B cell (primary cell): Measurements from ENCODE around the gene KCNJ4. TPM values are rescaled to one million over a fixed set of nuclear protein-coding genes. Genes with fewer than 3 reads are reported as not detected.

Experiments used
- ATAC-seq: fragments of 200-7000 bp; cut with Tn5 transposase; one replicate; pipeline ENCODE4 v1.10.0; 2021; ENCODE audit warnings: low read depth, mild to moderate bottlenecking, moderate number of reproducible peaks, moderate library complexity
- CTCF ChIA-PET: fragments of 350-600 bp; sonication (Branson Sonifier 250); formaldehyde crosslinking; loops from one replicate; lab custom pipeline; 2021; ENCODE audit warnings: antibody characterized with exemption, inconsistent platforms; lab: Charles Lee
- POLR2A ChIA-PET: fragments of 350-600 bp; sonication (Branson Sonifier 250); formaldehyde crosslinking; loops from one replicate; lab custom pipeline; 2021; ENCODE audit warnings: antibody characterized with exemption; lab: Charles Lee
- DNase-seq: peaks from one replicate; pipeline ENCODE4 v3.0.0; 2013
- H2AFZ ChIP-seq: 2 replicates; pipeline ENCODE4 v1.6.1; 2012; ENCODE audit warnings: mild to moderate bottlenecking, low read depth, low read length; ENCODE audit not compliant: insufficient read depth, poor library complexity, severe bottlenecking
- H3K27ac ChIP-seq, 2 donors: 1 replicate in 1 of 2; 2 replicates in 1 of 2; pipeline ENCODE4 v1.5.1; 2012 to 2013; ENCODE audit warnings: low read length in 2 of 2, mild to moderate bottlenecking in 2 of 2, moderate library complexity in 1 of 2
- H3K27me3 ChIP-seq, 4 experiments: fragments of 200-600 bp in 1 of 4; sonication (generic) in 1 of 4; replicated peaks in 1 of 4; 1 replicate in 2 of 4; 2 replicates in 2 of 4; pipeline versions ENCODE4 v1.6.1 to v1.7.0; 2013 to 2016; ENCODE audit warnings: low read length in 3 of 4, mild to moderate bottlenecking in 2 of 4, mixed read lengths in 1 of 4, moderate library complexity in 1 of 4; ENCODE audit not compliant: insufficient read depth in 4 of 4, control insufficient read depth in 3 of 4; ENCODE audit errors: control extremely low read depth in 1 of 4
- H3K36me3 ChIP-seq, 2 experiments: replicated peaks in 1 of 2; 1 replicate in 1 of 2; 2 replicates in 1 of 2; pipeline versions ENCODE4 v1.6.1 to v1.7.1; 2013; ENCODE audit warnings: low read length in 1 of 2; ENCODE audit not compliant: insufficient read depth in 2 of 2, control insufficient read depth in 1 of 2; ENCODE audit errors: control extremely low read depth in 1 of 2, extremely low read depth in 1 of 2
- H3K4me1 ChIP-seq, 2 donors: fragments of 200-600 bp in 1 of 2; sonication (generic) in 1 of 2; 1 replicate in 1 of 2; 2 replicates in 1 of 2; pipeline versions ENCODE4 v1.5.1 to v1.6.1; 2013 to 2017; ENCODE audit warnings: low read length in 2 of 2; ENCODE audit not compliant: control insufficient read depth in 2 of 2, insufficient read depth in 2 of 2
- H3K4me2 ChIP-seq: replicated peaks from 2 replicates; pipeline ENCODE3; 2012; ENCODE audit warnings: mild to moderate bottlenecking, low read depth, low read length; ENCODE audit not compliant: poor library complexity, severe bottlenecking
- H3K4me3 ChIP-seq, 5 experiments: fragments of 200-600 bp in 1 of 5; sonication (generic) in 1 of 5; 1 replicate in 3 of 5; 2 replicates in 2 of 5; pipeline versions ENCODE4 v1.5.1 to v1.7.0; 2011 to 2016; ENCODE audit warnings: low read length in 4 of 5, mild to moderate bottlenecking in 4 of 5, low read depth in 2 of 5, control low read depth in 1 of 5, moderate library complexity in 1 of 5; ENCODE audit not compliant: insufficient read depth in 1 of 5; ENCODE audit errors: control extremely low read depth in 1 of 5, extremely low read depth in 1 of 5
- H3K79me2 ChIP-seq: fragments of 200-600 bp; sonication (generic); one replicate; pipeline ENCODE4 v1.6.0; 2016; ENCODE audit warnings: low read length; ENCODE audit not compliant: control insufficient read depth, insufficient read depth
- H3K9ac ChIP-seq: fragments of 200-600 bp; sonication (generic); 2 replicates; pipeline ENCODE4 v1.6.1; 2017; ENCODE audit warnings: mild to moderate bottlenecking, low read length, moderate library complexity
- H3K9me3 ChIP-seq, 3 donors: one replicate each; pipeline versions ENCODE4 v1.6.1 to v1.7.1; 2013; ENCODE audit warnings: low read length in 2 of 3; ENCODE audit not compliant: control insufficient read depth in 2 of 3, insufficient read depth in 1 of 3; ENCODE audit errors: control extremely low read depth in 1 of 3
- H4K20me1 ChIP-seq: 2 replicates; pipeline ENCODE4 v1.6.0; 2012; ENCODE audit warnings: mild to moderate bottlenecking, low read length; ENCODE audit not compliant: insufficient read depth, control insufficient read depth, poor library complexity, severe bottlenecking
- H3K27ac Mint-ChIP-seq: one replicate; pipeline ENCODE4 v1.8.0; 2021; ENCODE audit warnings: mixed read lengths
- H3K27me3 Mint-ChIP-seq: one replicate; pipeline ENCODE4 v1.8.0; 2021; ENCODE audit warnings: mixed read lengths
- H3K4me1 Mint-ChIP-seq: one replicate; pipeline ENCODE4 v1.8.0; 2021; ENCODE audit warnings: mixed read lengths
- H3K4me3 Mint-ChIP-seq: one replicate; pipeline ENCODE4 v1.8.0; 2021; ENCODE audit warnings: mixed read lengths
- H3K9me3 Mint-ChIP-seq: one replicate; pipeline ENCODE4 v1.8.0; 2022; ENCODE audit warnings: mixed read lengths; ENCODE audit not compliant: insufficient read depth
- EZH2 ChIP-seq: IDR thresholded peaks from 2 replicates; pipeline ENCODE4 v1.6.1; 2012; ENCODE audit warnings: borderline replicate concordance, low read depth, mild to moderate bottlenecking, moderate library complexity, low read length; ENCODE audit not compliant: insufficient read depth, poor library complexity, severe bottlenecking
- WGBS: methylation state at CpG from one replicate; pipeline ENCODE4 v1.1.5; 2013; ENCODE audit warnings: missing lambda C conversion rate; ENCODE audit not compliant: insufficient coverage; 5-methylcytosine and 5-hydroxymethylcytosine counted together
- intact Hi-C: fragments of 100-400 bp; cut with micrococcal nuclease; formaldehyde crosslinking; loops from one replicate; pipeline ENCODE4 v1.10.0; 2022
- polyA plus RNA-seq: library from polyadenylated mRNA; depleted of rRNA; stranded (reverse); fragments of >200 nt; gene quantifications from 2 replicates; pipeline ENCODE4 v1.2.3, GENCODE V29; 2012
- total RNA-seq, 2 donors: library from RNA; stranded (reverse); fragments of 120-200 nt in 1 of 2; gene quantifications; 1 replicate in 1 of 2; 2 replicates in 1 of 2; pipeline versions ENCODE4 v1.2.3 to v1.2.4, GENCODE V29; 2013 to 2022
- TF ChIP-seq, protein P1 (sequence below): fragments of 200-600 bp; IDR thresholded peaks from one replicate; pipeline ENCODE4 v1.8.0; 2022; ENCODE audit warnings: antibody characterized with exemption, mild to moderate bottlenecking

The KCNJ4 gene
- total and polyA plus RNA-seq, 2 donors (not counting 1 experiment from before 2014, with no cell fraction given): not detected

DNA sequence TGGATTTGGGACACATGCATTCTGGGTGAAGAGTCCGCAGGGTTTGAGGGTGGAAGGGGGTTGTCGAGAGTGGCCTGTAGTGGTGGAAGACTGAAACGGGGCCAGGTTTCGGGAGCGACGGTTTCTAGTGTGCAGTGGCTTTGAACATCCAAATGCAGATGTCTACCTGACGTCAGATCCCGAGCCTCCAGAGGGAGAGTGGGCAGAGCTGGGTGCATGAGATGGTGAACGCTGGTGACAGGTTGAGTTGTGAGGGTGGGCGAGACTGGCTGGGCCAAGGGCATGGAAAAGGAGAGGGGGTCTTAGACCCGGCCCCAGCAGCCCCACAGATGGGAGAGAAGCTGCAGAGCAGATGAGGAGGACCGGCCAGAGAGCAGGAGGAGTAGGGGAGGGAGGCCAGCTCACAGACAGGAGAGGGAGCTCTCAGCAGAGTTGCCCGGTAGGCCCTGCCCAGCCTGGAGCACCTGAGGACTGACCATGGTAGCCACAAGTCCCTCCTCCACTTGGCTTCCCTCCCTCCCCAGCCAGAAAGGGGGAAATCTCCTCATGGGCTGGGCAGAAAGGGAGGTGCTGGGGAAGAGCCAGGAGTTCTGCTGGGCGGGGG lies 14.2 kb downstream of the KCNJ4 start:
- Histone ChIP-seq H3K4me1 (no peaks in the 10 kb centered on the region), H3K9ac (no peak overlapping the region), H4K20me1 (no peaks in the 10 kb centered on the region), H3K36me3 (no peaks in the 10 kb centered on the region), H2AFZ (no peak overlapping the region), H3K4me3 (no peak overlapping the region), H3K4me2 (no peak overlapping the region), H3K9me3 (no peaks in the 10 kb centered on the region), H3K79me2 (no peaks in the 10 kb centered on the region), H3K27me3 (peaks cover 0 to 3% (median 0%) of the 10 kb centered on the region in 4 experiments), H3K27ac (no peak overlapping the region)
- ChIA-PET CTCF (no interaction called here), POLR2A (no interaction called here)
- H3K9me3 Mint-ChIP-seq: no peaks in the 10 kb centered on the region
- DNase-seq (no peak), ATAC-seq (no peak)
- H3K27ac Mint-ChIP-seq: no peak overlapping the region
- TF ChIP-seq EZH2: no peak
- TF ChIP-seq, protein P1, sequence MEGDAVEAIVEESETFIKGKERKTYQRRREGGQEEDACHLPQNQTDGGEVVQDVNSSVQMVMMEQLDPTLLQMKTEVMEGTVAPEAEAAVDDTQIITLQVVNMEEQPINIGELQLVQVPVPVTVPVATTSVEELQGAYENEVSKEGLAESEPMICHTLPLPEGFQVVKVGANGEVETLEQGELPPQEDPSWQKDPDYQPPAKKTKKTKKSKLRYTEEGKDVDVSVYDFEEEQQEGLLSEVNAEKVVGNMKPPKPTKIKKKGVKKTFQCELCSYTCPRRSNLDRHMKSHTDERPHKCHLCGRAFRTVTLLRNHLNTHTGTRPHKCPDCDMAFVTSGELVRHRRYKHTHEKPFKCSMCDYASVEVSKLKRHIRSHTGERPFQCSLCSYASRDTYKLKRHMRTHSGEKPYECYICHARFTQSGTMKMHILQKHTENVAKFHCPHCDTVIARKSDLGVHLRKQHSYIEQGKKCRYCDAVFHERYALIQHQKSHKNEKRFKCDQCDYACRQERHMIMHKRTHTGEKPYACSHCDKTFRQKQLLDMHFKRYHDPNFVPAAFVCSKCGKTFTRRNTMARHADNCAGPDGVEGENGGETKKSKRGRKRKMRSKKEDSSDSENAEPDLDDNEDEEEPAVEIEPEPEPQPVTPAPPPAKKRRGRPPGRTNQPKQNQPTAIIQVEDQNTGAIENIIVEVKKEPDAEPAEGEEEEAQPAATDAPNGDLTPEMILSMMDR: no peak
- H3K27me3 Mint-ChIP-seq: peaks cover 34% of the 10 kb centered on the region
- no peak overlapping the region for H3K4me3 Mint-ChIP-seq
- WGBS: 93% methylated on average over 11 of the region's 14 CpGs
- H3K4me1 Mint-ChIP-seq: no peaks in the 10 kb centered on the region
- intact Hi-C loops: no loop called here

DNA sequence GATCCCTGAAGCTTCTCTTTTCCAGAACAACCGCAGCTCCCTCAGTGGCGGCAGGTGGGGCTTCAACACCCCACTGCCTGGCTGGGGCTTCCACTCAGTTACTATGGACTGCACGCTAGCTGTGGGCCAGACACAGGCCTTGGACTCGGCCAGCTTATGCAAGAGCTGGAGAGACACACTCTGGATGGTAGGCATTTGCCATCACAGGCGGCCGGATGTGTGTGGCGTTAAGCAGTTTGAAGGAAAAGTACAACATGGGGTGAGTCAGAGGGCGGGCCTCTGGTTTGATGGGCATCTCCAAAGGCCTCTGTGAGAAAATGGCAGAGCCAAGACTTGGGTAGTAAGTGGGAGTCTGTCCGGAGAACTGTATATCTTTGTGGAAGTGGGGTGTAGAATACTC lies 17.6 kb downstream of the KCNJ4 start:
- Histone ChIP-seq H3K27me3 (no peaks in the 10 kb centered on the region), H3K36me3 (no peaks in the 10 kb centered on the region), H3K9ac (no peak overlapping the region), H2AFZ (no peak overlapping the region), H3K9me3 (no peaks in the 10 kb centered on the region), H3K79me2 (no peaks in the 10 kb centered on the region), H3K27ac (no peak overlapping the region), H3K4me1 (no peaks in the 10 kb centered on the region), H3K4me3 (no peak overlapping the region), H3K4me2 (no peak overlapping the region), H4K20me1 (no peaks in the 10 kb centered on the region)
- intact Hi-C loops: no loop called here
- Mint-ChIP-seq H3K4me3 (no peak overlapping the region), H3K4me1 (no peaks in the 10 kb centered on the region), H3K9me3 (no peaks in the 10 kb centered on the region), H3K27me3 (peaks cover 29% of the 10 kb centered on the region), H3K27ac (no peak overlapping the region)
- no peak for ATAC-seq
- ChIA-PET CTCF (no interaction called here), POLR2A (interaction anchor here (0.6 kb wide), 1 partner anchor 39 kb away, joined by 4 read pairs; no protein-coding TSS in a partner anchor)
- no peak for DNase-seq
- WGBS: 96% methylated on average over 9 of the region's 9 CpGs
- TF ChIP-seq, protein P1: no peak
- TF ChIP-seq EZH2: no peak
